A673 (cell line): ENCODE data around the gene YAF2. TPM values are rescaled to one million over a fixed set of nuclear protein-coding genes. Genes with fewer than 3 reads are reported as not detected.

Experiments used
- BruUV-seq: library from RNA; stranded (reverse); fragments of 400-500 nt; replicated peaks from 2 replicates; lab custom pipeline; 2021; lab: Mats Ljungman, UMichigan
- CTCF ChIA-PET: fragments of 300-600 bp; sonication (Branson Sonifier 250); formaldehyde crosslinking; loops from one replicate; lab custom pipeline; 2022; ENCODE audit warnings: antibody characterized with exemption; lab: Charles Lee
- POLR2A ChIA-PET: fragments of 300-600 bp; sonication (Branson Sonifier 250); formaldehyde crosslinking; loops from one replicate; lab custom pipeline; 2022; ENCODE audit warnings: antibody characterized with exemption; ENCODE audit not compliant: low non-redundant PET; lab: Charles Lee
- DNase-seq: peaks from one replicate; pipeline ENCODE4 v3.0.0-alpha.2; 2015; ENCODE audit warnings: low spot score
- H3K27ac ChIP-seq: fragments of 200-600 bp; sonication (generic); 2 replicates; pipeline ENCODE4 v1.5.1; 2016; ENCODE audit warnings: mixed run types, low read depth, mild to moderate bottlenecking, mixed read lengths, antibody characterized with exemption, low read length; ENCODE audit not compliant: poor library complexity, severe bottlenecking
- H3K27me3 ChIP-seq: fragments of 200-600 bp; sonication (generic); replicated peaks from 2 replicates; pipeline ENCODE4 v1.6.1; 2017; ENCODE audit warnings: mixed run types, low read depth, mild to moderate bottlenecking, mixed read lengths, antibody characterized with exemption, low read length; ENCODE audit not compliant: insufficient read depth, poor library complexity
- H3K36me3 ChIP-seq: fragments of 200-600 bp; sonication (generic); 2 replicates; pipeline ENCODE4 v1.6.1; 2016; ENCODE audit warnings: mixed run types, mild to moderate bottlenecking, mixed read lengths, antibody characterized with exemption, low read length; ENCODE audit not compliant: insufficient read depth, poor library complexity, severe bottlenecking
- H3K4me1 ChIP-seq: fragments of 200-600 bp; sonication (generic); 2 replicates; pipeline ENCODE4 v1.6.1; 2017; ENCODE audit warnings: mixed run types, mild to moderate bottlenecking, mixed read lengths, antibody characterized with exemption, low read length; ENCODE audit not compliant: insufficient read depth, poor library complexity, severe bottlenecking
- H3K4me3 ChIP-seq: fragments of 200-600 bp; sonication (generic); 2 replicates; pipeline ENCODE4 v1.5.1; 2016; ENCODE audit warnings: low read depth, mixed run types, mild to moderate bottlenecking, mixed read lengths, low read length; ENCODE audit not compliant: poor library complexity, severe bottlenecking
- H3K9me3 ChIP-seq: fragments of 200-600 bp; sonication (generic); 2 replicates; pipeline ENCODE4 v1.6.1; 2016; ENCODE audit warnings: mixed run types, low read depth, mild to moderate bottlenecking, mixed read lengths, antibody characterized with exemption, low read length; ENCODE audit not compliant: poor library complexity, severe bottlenecking
- CTCF ChIP-seq: fragments of 300-800, 200-600 bp; sonication (generic); conservative IDR thresholded peaks from 2 replicates; pipeline ENCODE4 v1.5.1; 2017; ENCODE audit warnings: low read depth, mild to moderate bottlenecking, antibody characterized with exemption, low read length, moderate library complexity, mixed read lengths
- EZH2 ChIP-seq: fragments of 200-600 bp; sonication (generic); IDR thresholded peaks from 2 replicates; pipeline ENCODE4 v1.6.1; 2017; ENCODE audit warnings: borderline replicate concordance, low read depth, mild to moderate bottlenecking, mixed read lengths, antibody characterized with exemption, low read length; ENCODE audit not compliant: poor library complexity, severe bottlenecking
- intact Hi-C: fragments of 100-400 bp; cut with micrococcal nuclease; formaldehyde crosslinking; loops from one replicate; pipeline ENCODE4 v1.10.0; 2022; ENCODE audit not compliant: unreplicated experiment
- total RNA-seq: library from RNA; stranded (reverse); gene quantifications from 2 replicates; pipeline ENCODE4 v1.2.3, GENCODE V29; 2021

The YAF2 gene
- total RNA-seq, 1 experiment from 2014 or later, result 32.9 TPM

GRCh38 chr12:42161529-42161928 lies 76.5 kb downstream of the YAF2 start:
- intact Hi-C loops, result loop anchor here (10.0 kb wide), 1 partner anchor 57 kb away; no protein-coding TSS in a partner anchor
- Histone ChIP-seq H3K36me3 (peaks cover 15% of the 10 kb centered on the region), H3K27me3 (no peaks in the 10 kb centered on the region), H3K9me3 (no peaks in the 10 kb centered on the region), H3K4me1 (no peaks in the 10 kb centered on the region), H3K4me3 (no peak overlapping the region), H3K27ac (no peak overlapping the region)
- no TSS peak for BruUV-seq
- no peak for DNase-seq
- TF ChIP-seq EZH2 (no peak), CTCF (no peak)
- POLR2A ChIA-PET, result no interaction called here
- CTCF ChIA-PET, result no interaction called here

DNA sequence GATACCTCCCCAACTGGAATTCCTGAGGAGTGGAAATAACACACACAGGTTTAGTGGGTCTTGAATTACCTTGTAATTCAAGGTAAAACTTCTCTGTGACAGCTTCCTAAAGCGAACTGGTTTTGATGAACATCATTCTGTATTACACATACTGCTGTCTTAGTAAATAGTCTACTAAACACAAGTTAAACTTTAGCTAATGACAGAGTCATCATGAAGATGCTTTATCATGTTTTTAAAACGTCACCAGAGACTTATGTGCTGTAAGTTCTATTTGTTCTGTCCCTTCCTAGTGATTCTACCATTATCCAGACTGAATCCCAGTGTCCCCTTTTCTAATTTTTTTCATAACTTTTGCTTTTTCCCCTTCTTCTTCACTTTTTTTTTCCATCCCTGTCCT lies 81.8 kb downstream of the YAF2 start:
- ChIA-PET CTCF (no interaction called here), POLR2A (no interaction called here)
- Histone ChIP-seq H3K4me1 (no peaks in the 10 kb centered on the region), H3K27me3 (no peaks in the 10 kb centered on the region), H3K36me3 (peaks cover 15% of the 10 kb centered on the region), H3K4me3 (no peak overlapping the region), H3K9me3 (no peaks in the 10 kb centered on the region), H3K27ac (no peak overlapping the region)
- DNase-seq, result no peak
- no TSS peak for BruUV-seq
- TF ChIP-seq EZH2 (no peak), CTCF (no peak)
- intact Hi-C loops, result no loop called here

- Histone ChIP-seq H3K27ac (no peak overlapping the region), H3K4me1 (peaks cover 21% of the 10 kb centered on the region), H3K36me3 (no peaks in the 10 kb centered on the region), H3K9me3 (no peaks in the 10 kb centered on the region), H3K27me3 (no peaks in the 10 kb centered on the region), H3K4me3 (no peak overlapping the region)
- no peak for DNase-seq
- POLR2A ChIA-PET, result interaction anchor here (0.6 kb wide), 1 partner anchor 92 kb away, joined by 7 read pairs; the partner anchor contains the start of gene YAF2
- CTCF ChIA-PET, result no interaction called here
- BruUV-seq, result no TSS peak
- intact Hi-C loops, result no loop called here
- peak; percentile 24; the same call in 1 of the 2 replicates for TF ChIP-seq CTCF
- no peak for TF ChIP-seq EZH2
These were observed 92.4 kb downstream of the YAF2 start for GRCh38 chr12:42145552-42146215.
